Renal cortical epithelial cell (primary cell): Measurements from ENCODE around the gene PGAP2. TPM values are rescaled to one million over a fixed set of nuclear protein-coding genes. Genes with fewer than 3 reads are reported as not detected.
"Not testable (repeated sequence)": the region's sequence is repeated elsewhere in the genome, so short reads cannot be mapped to it uniquely, and the experiment has no call there.

Experiments used
- DNase-seq: peaks from one replicate; pipeline ENCODE4 v3.0.0-alpha.2; 2011; ENCODE audit warnings: low read depth
- total RNA-seq: library from RNA; depleted of rRNA; stranded (reverse); fragments of >200 nt; gene quantifications from 2 replicates; pipeline ENCODE4 v1.2.3, GENCODE V29; 2014

The PGAP2 gene
- 7.1 and 18.7 TPM in 2 replicates for total RNA-seq

GRCh38 chr11:3807909-3808860 lies at the start of gene PGAP2:
PGAP2 (plus strand) TSS chr11:3808560; CDS start chr11:3811260, 2,700 bp downstream.
- DNase-seq: peak; percentile 42

GRCh38 chr11:3764266-3764665 lies 44.1 kb upstream of the PGAP2 start:
- DNase-seq: no peak

GRCh38 chr11:3766836-3767235 lies 41.5 kb upstream of the PGAP2 start:
- DNase-seq: not testable (repeated sequence)

- no peak for DNase-seq
These were observed 40.8 kb upstream of the PGAP2 start for GRCh38 chr11:3767536-3767935.

- DNase-seq: no peak
These were observed 35.2 kb upstream of the PGAP2 start for GRCh38 chr11:3773180-3773579.

GRCh38 chr11:3775736-3776406 lies 32.5 kb upstream of the PGAP2 start:
- DNase-seq: no peak

GRCh38 chr11:3781423-3781822 lies 26.9 kb upstream of the PGAP2 start:
- no peak for DNase-seq

- no peak for DNase-seq
These were observed 25.4 kb upstream of the PGAP2 start for GRCh38 chr11:3782963-3783362.

- DNase-seq: no peak
These were observed 24.7 kb upstream of the PGAP2 start for GRCh38 chr11:3783611-3784010.

- DNase-seq: peak; percentile 84
These were observed 21.5 kb upstream of the PGAP2 start for GRCh38 chr11:3786781-3787428.

GRCh38 chr11:3794387-3794786 lies 14.0 kb upstream of the PGAP2 start:
- not testable (repeated sequence) for DNase-seq

GRCh38 chr11:3795131-3796001 lies 13.0 kb upstream of the PGAP2 start:
- DNase-seq: no peak

- no peak for DNase-seq
These were observed 12.4 kb upstream of the PGAP2 start for GRCh38 chr11:3796002-3796311.

GRCh38 chr11:3796346-3796745 lies 12.0 kb upstream of the PGAP2 start:
- DNase-seq: no peak

- DNase-seq: no peak
These were observed 11.5 kb upstream of the PGAP2 start for GRCh38 chr11:3796801-3797328.

GRCh38 chr11:3797329-3798090 lies 10.8 kb upstream of the PGAP2 start, which contains the start of gene NUP98:
NUP98 (minus strand) TSS chr11:3797554; CDS start chr11:3782117, 15,437 bp downstream.
- DNase-seq: peak; percentile 98

- no peak for DNase-seq
These were observed 9.2 kb upstream of the PGAP2 start for GRCh38 chr11:3799143-3799542.

- DNase-seq: no peak
These were observed 8.5 kb upstream of the PGAP2 start for GRCh38 chr11:3799873-3800272.

- DNase-seq: peak; percentile 88
These were observed 6.2 kb upstream of the PGAP2 start for GRCh38 chr11:3802011-3802790.
